GM12875 (cell line): ENCODE data around the gene COL1A1.

ENCODE experiments used
- H3K4me3 ChIP-seq: one replicate; pipeline ENCODE4 v1.5.1; 2011; ENCODE audit warnings: low read depth, low read length, control low read depth
- TF ChIP-seq, protein P1 (sequence below): IDR thresholded peaks from 2 replicates; pipeline ENCODE4 v1.5.1; 2011; ENCODE audit warnings: low read depth, mild to moderate bottlenecking, control low read depth, inconsistent platforms, low read length, moderate library complexity, borderline replicate concordance; ENCODE audit not compliant: insufficient read depth

COL1A1 gene

DNA sequence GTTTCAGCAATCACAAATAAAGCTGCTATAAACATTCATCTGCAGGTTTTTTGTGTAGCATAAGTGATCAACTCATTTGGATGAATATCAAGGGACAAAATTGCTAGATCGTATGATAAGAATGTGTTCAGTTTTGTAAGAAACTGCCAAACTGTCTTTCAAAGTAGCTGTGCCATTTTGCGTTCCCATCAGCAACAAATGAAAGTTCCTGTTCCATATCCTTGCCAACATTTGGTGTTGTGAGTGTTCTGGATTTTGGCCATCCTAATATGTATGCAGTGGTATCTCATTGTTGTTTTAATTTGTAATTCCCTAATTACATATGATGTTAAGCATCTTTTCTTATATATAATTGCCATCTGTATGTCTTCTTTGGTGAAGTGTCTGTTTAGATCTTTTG is 36.5 kb upstream of the COL1A1 start:
- no peak overlapping the region for H3K4me3 ChIP-seq
- TF ChIP-seq, protein P1, sequence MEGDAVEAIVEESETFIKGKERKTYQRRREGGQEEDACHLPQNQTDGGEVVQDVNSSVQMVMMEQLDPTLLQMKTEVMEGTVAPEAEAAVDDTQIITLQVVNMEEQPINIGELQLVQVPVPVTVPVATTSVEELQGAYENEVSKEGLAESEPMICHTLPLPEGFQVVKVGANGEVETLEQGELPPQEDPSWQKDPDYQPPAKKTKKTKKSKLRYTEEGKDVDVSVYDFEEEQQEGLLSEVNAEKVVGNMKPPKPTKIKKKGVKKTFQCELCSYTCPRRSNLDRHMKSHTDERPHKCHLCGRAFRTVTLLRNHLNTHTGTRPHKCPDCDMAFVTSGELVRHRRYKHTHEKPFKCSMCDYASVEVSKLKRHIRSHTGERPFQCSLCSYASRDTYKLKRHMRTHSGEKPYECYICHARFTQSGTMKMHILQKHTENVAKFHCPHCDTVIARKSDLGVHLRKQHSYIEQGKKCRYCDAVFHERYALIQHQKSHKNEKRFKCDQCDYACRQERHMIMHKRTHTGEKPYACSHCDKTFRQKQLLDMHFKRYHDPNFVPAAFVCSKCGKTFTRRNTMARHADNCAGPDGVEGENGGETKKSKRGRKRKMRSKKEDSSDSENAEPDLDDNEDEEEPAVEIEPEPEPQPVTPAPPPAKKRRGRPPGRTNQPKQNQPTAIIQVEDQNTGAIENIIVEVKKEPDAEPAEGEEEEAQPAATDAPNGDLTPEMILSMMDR, result no peak

DNA sequence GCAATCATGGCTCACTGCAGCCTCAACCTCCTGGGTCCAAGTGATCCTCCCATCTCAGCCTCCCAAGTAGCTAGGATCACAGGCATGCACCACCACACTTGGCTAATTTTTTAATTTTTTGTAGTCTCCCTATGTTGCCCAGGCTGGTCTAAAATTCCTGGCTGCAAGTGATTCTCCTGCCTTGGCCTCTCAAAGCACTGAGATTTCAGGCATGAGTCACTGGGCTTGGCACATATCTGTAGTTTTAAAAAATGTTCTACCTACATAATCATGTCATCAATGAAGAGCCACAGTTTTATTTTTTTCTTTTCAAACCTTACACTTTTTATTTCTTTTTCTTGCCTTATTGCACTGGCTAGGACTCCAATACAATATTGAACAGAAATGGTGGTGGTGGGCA is 33.1 kb upstream of the COL1A1 start:
- TF ChIP-seq, protein P1, result no peak
- H3K4me3 ChIP-seq, result no peak overlapping the region

DNA sequence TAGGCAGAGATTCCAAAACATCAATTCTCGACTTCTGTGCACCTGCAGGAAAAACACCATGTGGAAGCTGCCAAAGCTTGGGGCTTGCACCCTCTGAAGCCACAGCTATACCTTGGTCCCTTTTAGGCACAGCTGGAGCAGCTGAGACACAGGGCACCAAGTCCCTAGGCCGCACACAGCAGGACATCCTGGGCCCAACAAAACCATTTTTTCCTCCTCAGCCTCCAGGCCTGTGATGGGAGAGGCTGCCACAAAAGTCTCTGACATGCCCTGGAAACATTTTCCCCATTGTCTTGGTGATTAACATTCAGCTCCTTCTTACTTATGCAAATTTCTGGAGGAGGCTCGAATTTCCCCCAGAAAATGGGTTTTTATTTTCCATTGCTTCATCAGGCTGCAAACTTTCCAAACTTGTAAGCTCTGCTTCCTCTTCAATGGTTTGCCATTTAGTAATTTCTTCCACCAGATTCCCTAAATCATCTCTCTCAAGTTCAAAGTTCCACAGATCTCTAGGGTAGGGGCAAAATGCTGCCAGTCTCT is 24.3 kb upstream of the COL1A1 start:
- no peak overlapping the region for H3K4me3 ChIP-seq
- TF ChIP-seq, protein P1, result no peak

DNA sequence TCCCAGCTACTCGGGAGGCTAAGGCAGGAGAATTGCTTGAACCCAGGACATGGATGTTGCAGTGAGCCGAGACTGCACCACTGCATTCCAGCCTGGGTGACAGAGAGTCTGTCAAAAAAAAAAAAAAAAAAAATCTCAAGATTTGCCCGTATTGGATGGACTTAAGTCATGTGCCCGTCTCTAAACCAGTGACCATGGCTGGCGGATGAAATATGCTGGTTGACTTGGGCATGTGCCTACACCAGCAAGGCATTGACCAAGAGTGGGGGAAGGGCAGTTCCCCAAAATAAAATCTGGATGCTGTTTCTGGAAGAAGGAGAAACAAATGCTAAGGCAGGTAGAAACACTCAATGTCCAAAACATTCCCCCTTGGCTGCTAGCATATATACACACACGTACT is 21.5 kb upstream of the COL1A1 start:
- TF ChIP-seq, protein P1, result no peak
- H3K4me3 ChIP-seq, result no peak overlapping the region

DNA sequence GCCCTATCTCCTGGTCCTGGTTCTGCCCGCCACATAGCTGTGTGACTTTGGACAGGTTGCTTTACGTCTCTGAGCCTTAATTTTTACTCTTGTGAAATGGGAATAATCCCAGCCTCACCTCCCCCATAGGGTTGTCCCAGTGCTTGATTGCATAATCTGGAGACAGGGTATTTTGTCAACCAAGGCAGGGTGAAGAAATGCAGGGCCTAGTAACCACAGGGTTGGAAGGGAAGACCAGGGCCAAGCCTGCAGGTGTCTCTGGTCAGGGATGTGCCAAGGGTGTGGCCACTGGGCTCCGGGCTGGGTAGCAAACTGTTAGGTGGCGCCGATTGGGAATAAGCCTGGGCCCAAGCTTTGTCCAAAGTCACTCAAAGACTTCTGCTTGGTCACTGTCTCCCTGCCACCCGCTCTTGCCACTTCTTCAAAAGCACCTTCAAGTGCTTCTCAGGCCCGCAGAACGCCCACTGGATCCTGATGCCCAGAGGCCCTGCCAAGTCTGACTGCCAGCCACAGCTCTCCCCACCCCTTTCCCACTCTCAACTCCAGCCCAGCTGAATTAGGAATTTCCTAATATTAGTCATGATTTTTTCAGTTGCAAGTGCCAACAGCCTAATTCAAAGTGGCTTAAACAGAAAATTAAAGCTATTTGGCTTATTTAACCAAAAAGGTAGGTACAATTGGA is 20.6 kb upstream of the COL1A1 start:
- no peak overlapping the region for H3K4me3 ChIP-seq
- TF ChIP-seq, protein P1, result no peak

DNA sequence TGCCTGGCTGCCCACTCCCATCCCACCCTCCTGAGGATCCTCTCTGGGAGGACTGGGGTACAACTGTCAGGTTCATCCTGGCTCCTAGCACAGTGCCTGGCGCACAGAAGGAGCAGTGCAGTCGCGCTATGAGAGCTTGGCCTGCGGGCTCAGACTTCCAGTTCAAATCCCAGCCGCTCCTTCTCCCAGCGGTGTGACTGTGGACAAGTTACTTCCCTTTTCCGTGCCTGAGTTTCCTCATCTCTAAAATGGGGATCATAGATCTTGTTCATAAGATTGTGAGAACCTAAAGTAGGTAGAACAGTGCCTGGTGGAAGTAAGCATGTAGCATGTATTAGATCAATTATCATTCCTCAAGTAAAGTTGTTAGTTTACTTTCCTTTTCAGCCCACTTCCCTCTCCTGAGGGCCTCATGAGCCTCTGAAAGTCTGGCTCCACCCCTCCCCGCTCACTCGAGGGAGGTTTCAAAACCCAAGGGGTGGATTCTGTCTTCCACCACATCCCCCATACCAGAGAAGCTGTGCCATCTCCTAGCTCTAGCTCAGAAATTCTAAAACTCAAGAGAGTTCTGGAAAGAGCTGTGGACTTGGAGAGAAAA is 19.9 kb upstream of the COL1A1 start:
- TF ChIP-seq, protein P1, result no peak
- H3K4me3 ChIP-seq, result no peak overlapping the region

DNA sequence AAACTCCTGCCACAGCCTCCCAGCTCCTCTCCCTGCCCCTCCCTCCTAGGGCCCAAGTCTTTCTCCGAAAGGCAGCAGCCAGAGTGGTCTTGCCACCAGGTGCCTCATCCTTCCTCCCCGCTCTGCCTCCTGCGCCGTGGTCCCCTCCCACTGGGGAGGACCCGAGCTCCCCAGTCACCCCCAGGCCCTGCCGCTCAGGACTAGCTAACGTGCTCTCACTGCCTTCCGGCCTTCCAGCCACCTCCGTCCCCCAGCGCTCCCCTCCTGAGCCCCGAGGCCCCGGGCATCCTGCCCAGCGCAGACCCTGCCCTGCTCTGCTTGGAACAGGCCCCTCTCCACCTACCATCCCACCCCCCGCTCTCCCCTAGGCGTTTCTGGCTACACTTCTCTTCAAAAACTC is 19.4 kb upstream of the COL1A1 start:
- TF ChIP-seq, protein P1, result no peak
- no peak overlapping the region for H3K4me3 ChIP-seq
